Cardiac muscle cell (in vitro differentiated cells and primary cell): Measurements from ENCODE around the gene YIF1A. TPM values are rescaled to one million over a fixed set of nuclear protein-coding genes. Genes with fewer than 3 reads are reported as not detected.

Source experiments
- DNase-seq, 2 donors: peaks; one replicate each; pipeline versions ENCODE4 v3.0.0 to v3.0.0-alpha.2; 2010 to 2017; ENCODE audit warnings: low read depth in 1 of 2, low spot score in 1 of 2
- H3K27ac ChIP-seq: fragments of 200-600 bp; sonication (generic); 2 replicates; pipeline ENCODE4 v1.5.1; 2016
- H3K27me3 ChIP-seq: fragments of 200-600 bp; sonication (generic); 2 replicates; pipeline ENCODE4 v1.6.0; 2016; ENCODE audit warnings: control low read depth
- H3K36me3 ChIP-seq: fragments of 200-600 bp; sonication (generic); 2 replicates; pipeline ENCODE4 v1.5.1; 2016; ENCODE audit warnings: control low read depth
- H3K4me1 ChIP-seq: fragments of 200-600 bp; sonication (generic); 2 replicates; pipeline ENCODE4 v1.8.1; 2017; ENCODE audit warnings: low read depth, mild to moderate bottlenecking, mixed run types
- H3K4me3 ChIP-seq: fragments of 200-600 bp; sonication (generic); 2 replicates; pipeline ENCODE4 v1.5.1; 2016; ENCODE audit warnings: mild to moderate bottlenecking
- H3K9me3 ChIP-seq: fragments of 200-600 bp; sonication (generic); 2 replicates; pipeline ENCODE4 v1.5.1; 2017; ENCODE audit warnings: low read depth, mild to moderate bottlenecking, control low read depth
- CTCF ChIP-seq: IDR thresholded peaks from 2 replicates; pipeline ENCODE4 v1.5.1; 2012; ENCODE audit warnings: low read depth, mild to moderate bottlenecking, low read length
- polyA plus RNA-seq: library from polyadenylated mRNA; unstranded; fragments of >200 nt; fragmentation: Nextera tagmentation; extraction: Ambion mirVana; gene quantifications from 2 replicates; pipeline ENCODE4 v1.2.1, GENCODE V29; 2016
- total RNA-seq: library from RNA; depleted of rRNA; stranded (reverse); fragments of >200 nt; gene quantifications from 2 replicates; pipeline ENCODE4 v1.2.3, GENCODE V29; 2016

The YIF1A gene
- total and polyA plus RNA-seq, 2 experiments from 2014 or later = 68.2 to 147 TPM

GRCh38 chr11:66287211-66287888 is 1.6 kb downstream of the YIF1A start:
- no peak overlapping the region for H3K27ac ChIP-seq
- no peak for DNase-seq
- peaks cover 4% of the 10 kb centered on the region for H3K4me1 ChIP-seq
- peaks cover 19% of the 10 kb centered on the region for H3K27me3 ChIP-seq
- no peaks in the 10 kb centered on the region for H3K36me3 ChIP-seq
- no peak for TF ChIP-seq CTCF
- H3K4me3 ChIP-seq = no peak overlapping the region
- no peaks in the 10 kb centered on the region for H3K9me3 ChIP-seq

GRCh38 chr11:66286699-66287098 is 2.2 kb downstream of the YIF1A start:
- DNase-seq = no peak
- H3K4me1 ChIP-seq = peaks cover 4% of the 10 kb centered on the region
- TF ChIP-seq CTCF = no peak
- no peaks in the 10 kb centered on the region for H3K36me3 ChIP-seq
- H3K27me3 ChIP-seq = peaks cover 12% of the 10 kb centered on the region
- no peak overlapping the region for H3K4me3 ChIP-seq
- no peaks in the 10 kb centered on the region for H3K9me3 ChIP-seq
- no peak overlapping the region for H3K27ac ChIP-seq

DNA sequence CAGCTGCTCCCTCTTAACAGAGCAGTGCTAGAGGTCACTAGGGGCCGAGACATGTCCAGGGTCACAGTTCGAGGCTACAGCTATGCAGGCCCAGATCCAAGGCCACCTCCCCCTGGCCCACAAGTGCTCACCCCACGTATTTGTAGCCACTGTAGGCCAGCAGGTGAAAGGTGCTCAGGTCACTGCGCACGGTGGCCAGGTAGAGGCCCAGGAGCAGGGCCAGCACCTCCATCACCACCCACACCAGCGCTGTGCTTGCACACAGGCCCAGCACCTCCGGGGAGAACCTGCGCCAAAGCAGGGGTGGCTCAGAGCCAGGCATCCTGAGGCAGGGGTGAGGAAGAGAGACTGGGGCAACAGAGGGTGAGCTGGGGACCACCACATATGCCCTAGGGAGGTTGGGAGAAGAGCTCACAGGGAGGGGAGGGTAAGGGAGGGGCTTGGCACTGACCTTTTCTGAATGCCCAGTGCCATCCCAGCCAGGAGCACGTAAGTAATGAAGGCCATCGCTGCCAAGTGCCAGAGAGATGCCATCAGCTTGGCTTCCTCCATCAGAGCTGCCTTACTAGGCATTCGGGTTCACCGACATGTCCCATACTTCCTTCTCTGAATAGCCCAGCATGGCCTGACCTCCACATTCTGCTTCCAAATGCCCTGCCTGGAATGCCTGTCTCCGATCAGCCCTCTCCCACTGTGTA is 3.5 kb downstream of the YIF1A start:
- no peaks in the 10 kb centered on the region for H3K9me3 ChIP-seq
- H3K4me1 ChIP-seq = peaks cover 4% of the 10 kb centered on the region
- TF ChIP-seq CTCF = no peak
- H3K27me3 ChIP-seq = no peaks in the 10 kb centered on the region
- H3K27ac ChIP-seq = no peak overlapping the region
- no peak for DNase-seq
- H3K4me3 ChIP-seq = no peak overlapping the region
- no peaks in the 10 kb centered on the region for H3K36me3 ChIP-seq

- Histone ChIP-seq H3K4me1 (peaks cover 4% of the 10 kb centered on the region), H3K9me3 (no peaks in the 10 kb centered on the region), H3K36me3 (no peaks in the 10 kb centered on the region), H3K27me3 (no peaks in the 10 kb centered on the region), H3K4me3 (no peak overlapping the region), H3K27ac (no peak overlapping the region)
- no peak for TF ChIP-seq CTCF
- no peak for DNase-seq
Measured at GRCh38 chr11:66284526-66285078, 4.3 kb downstream of the YIF1A start.

- no peak for DNase-seq
- peaks cover 4% of the 10 kb centered on the region for H3K4me1 ChIP-seq
Measured at GRCh38 chr11:66283461-66284105, 5.4 kb downstream of the YIF1A start.

More at GRCh38 chr11:66283461-66284105, 5.4 kb downstream of the YIF1A start:
- no peak overlapping the region for H3K27ac ChIP-seq
- TF ChIP-seq CTCF = no peak
- H3K4me3 ChIP-seq = no peak overlapping the region
- H3K36me3 ChIP-seq = no peaks in the 10 kb centered on the region
- peaks cover 10% of the 10 kb centered on the region for H3K27me3 ChIP-seq
- no peaks in the 10 kb centered on the region for H3K9me3 ChIP-seq
